ENCODE results near the gene CPA3. TPM values are rescaled to one million over a fixed set of nuclear protein-coding genes. Genes with fewer than 3 reads are reported as not detected.

Gene CPA3
- total RNA-seq, 1 donor from 2014 or later, result 1.4 TPM

- DNase-seq, result no peak
- Histone ChIP-seq H3K4me1 (no peaks in the 10 kb centered on the region), H3K27ac (replicated peaks) (no peak overlapping the region), H3K9me3 (replicated peaks) (peaks cover 22% of the 10 kb centered on the region), H3K36me3 (no peaks in the 10 kb centered on the region), H3K27me3 (ENCODE audit: low read depth) (peaks cover 13% of the 10 kb centered on the region), H3K4me3 (no peak overlapping the region)
- TF ChIP-seq CTCF (IDR thresholded peaks at IDR 0.05; ENCODE audit: borderline replicate concordance), result no peak
- intact Hi-C loops (cut with micrococcal nuclease), result no loop called here
Observed at GRCh38 chr3:148924562-148924961, 59.5 kb downstream of the CPA3 start.

DNA sequence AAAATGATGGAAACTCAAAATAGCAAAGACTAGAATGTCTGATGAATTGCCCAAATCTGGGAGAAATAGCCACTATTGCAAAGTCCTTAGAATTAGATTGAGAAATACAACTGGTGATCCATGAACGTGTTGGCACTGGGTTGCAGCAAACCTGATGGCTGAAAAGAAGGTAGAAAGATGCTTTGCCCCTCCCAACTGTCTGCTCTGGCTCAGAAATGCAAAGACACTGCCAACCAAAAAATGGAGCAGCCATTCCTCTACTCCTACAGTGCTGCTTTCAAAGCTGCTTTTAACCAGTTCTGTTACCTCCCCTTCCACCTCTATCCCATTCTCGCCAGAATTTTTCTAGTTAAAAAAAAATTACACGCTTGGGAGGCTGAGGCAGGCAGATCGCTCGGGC is 60.7 kb downstream of the CPA3 start:
- Histone ChIP-seq H3K36me3 (no peaks in the 10 kb centered on the region), H3K9me3 (replicated peaks) (peaks cover 11% of the 10 kb centered on the region), H3K4me3 (no peak overlapping the region), H3K27me3 (ENCODE audit: low read depth) (peaks cover 10% of the 10 kb centered on the region), H3K4me1 (no peaks in the 10 kb centered on the region), H3K27ac (replicated peaks) (no peak overlapping the region)
- intact Hi-C loops (cut with micrococcal nuclease), result no loop called here
- no peak for DNase-seq
- no peak for TF ChIP-seq CTCF (IDR thresholded peaks at IDR 0.05; ENCODE audit: borderline replicate concordance)

DNA sequence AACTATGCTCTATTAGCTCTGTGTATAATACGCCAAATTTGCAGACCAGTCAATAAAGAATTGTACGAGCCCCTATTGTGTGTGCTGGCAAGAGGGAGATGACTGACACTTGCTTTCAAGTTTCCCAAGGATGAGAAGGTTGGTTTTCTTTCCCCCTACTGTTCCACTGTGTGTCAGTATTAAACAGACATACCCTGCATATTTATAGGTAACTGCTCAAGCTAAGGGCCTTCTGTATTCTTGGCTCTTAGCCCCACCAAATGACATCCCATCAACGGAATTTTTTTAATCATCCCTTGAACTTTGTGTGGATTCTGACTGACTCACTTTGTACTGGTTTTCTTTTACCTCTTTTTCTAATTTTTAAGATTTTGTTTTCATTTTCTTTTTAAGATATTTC is 65.7 kb downstream of the CPA3 start:
- H3K27me3 ChIP-seq (ENCODE audit: low read depth), result no peaks in the 10 kb centered on the region
- no peak for DNase-seq
- TF ChIP-seq CTCF (IDR thresholded peaks at IDR 0.05; ENCODE audit: borderline replicate concordance), result no peak
- H3K27ac ChIP-seq (replicated peaks), result no peak overlapping the region
- no peaks in the 10 kb centered on the region for H3K36me3 ChIP-seq
- H3K4me1 ChIP-seq, result no peaks in the 10 kb centered on the region
- no peak overlapping the region for H3K4me3 ChIP-seq
- intact Hi-C loops (cut with micrococcal nuclease), result no loop called here
- H3K9me3 ChIP-seq (replicated peaks), result no peaks in the 10 kb centered on the region

DNA sequence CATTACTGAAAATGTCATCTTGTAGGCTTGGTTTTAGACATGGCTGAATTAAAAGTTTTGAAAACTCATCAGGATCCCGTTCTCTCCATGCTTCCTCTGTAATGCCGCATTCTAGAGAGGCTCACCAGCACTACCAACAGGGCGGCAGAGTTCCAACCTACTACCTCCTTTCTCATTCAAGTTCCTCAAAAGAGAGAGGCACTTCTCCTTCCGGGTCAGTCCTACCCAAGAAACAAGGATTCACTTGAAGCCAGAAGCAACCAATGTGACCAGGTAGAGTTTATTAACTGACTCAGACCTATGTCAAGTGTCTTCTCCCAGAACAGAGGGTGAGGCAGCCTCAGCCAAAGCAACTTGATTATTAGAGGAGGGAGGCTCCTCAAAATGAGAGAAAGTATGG is 66.5 kb downstream of the CPA3 start:
- DNase-seq, result no peak
- Histone ChIP-seq H3K4me1 (no peaks in the 10 kb centered on the region), H3K9me3 (replicated peaks) (no peaks in the 10 kb centered on the region), H3K4me3 (no peak overlapping the region), H3K36me3 (no peaks in the 10 kb centered on the region), H3K27ac (replicated peaks) (no peak overlapping the region), H3K27me3 (ENCODE audit: low read depth) (peaks cover 6% of the 10 kb centered on the region)
- TF ChIP-seq CTCF (IDR thresholded peaks at IDR 0.05; ENCODE audit: borderline replicate concordance), result no peak
- intact Hi-C loops (cut with micrococcal nuclease), result no loop called here

- Histone ChIP-seq H3K36me3 (no peaks in the 10 kb centered on the region), H3K4me3 (no peak overlapping the region), H3K27ac (replicated peaks) (no peak overlapping the region), H3K9me3 (replicated peaks) (no peaks in the 10 kb centered on the region), H3K4me1 (no peaks in the 10 kb centered on the region), H3K27me3 (ENCODE audit: low read depth) (peaks cover 19% of the 10 kb centered on the region)
- TF ChIP-seq CTCF (IDR thresholded peaks at IDR 0.05; ENCODE audit: borderline replicate concordance), result no peak
- no peak for DNase-seq
- intact Hi-C loops (cut with micrococcal nuclease), result no loop called here
Observed at GRCh38 chr3:148932972-148933371, 67.9 kb downstream of the CPA3 start.
